Measurements from ENCODE around the gene NUDT13. TPM values are rescaled to one million over a fixed set of nuclear protein-coding genes. Genes with fewer than 3 reads are reported as not detected.

The NUDT13 gene
- 0.70 TPM for total RNA-seq

GRCh38 chr10:73110345-73110849, at the start of gene NUDT13:
Gene NUDT13 (plus strand): TSS chr10:73110455. CDS start chr10:73114366, 3,911 bp downstream.

GRCh38 chr10:73096449-73097304, 13.6 kb upstream of the NUDT13 start, which contains the start of gene P4HA1:
Gene P4HA1 (minus strand): TSS chr10:73096866. CDS start chr10:73074883, 21,983 bp downstream.

GRCh38 chr10:73167783-73168464, 57.7 kb downstream of the NUDT13 start, which contains the start of the genes ECD and FAM149B1:
Gene ECD (minus strand): TSS chr10:73168008. CDS start chr10:73163937, 4,071 bp downstream.
Gene FAM149B1 (plus strand): TSS chr10:73168119. CDS start chr10:73168340, 221 bp downstream.

Small RNAs within 50 kb of the gene (small RNA-seq; reads per million reads assigned to genes)
- not detected for gene RF00019 (ENCODE audit: low replicate concordance)
- gene SNORA11F (ENCODE audit: low replicate concordance), result 1.2 reads per million, percentile 84 among the genes with 10 or more reads in this experiment

Other genes starting within 250 kb of the NUDT13 start
- gene OIT3, start 216.7 kb upstream of the NUDT13 start, total RNA-seq, result 2.4 TPM
- gene PLA2G12B, start 155.6 kb upstream of the NUDT13 start, total RNA-seq, result 1.6 TPM
- gene P4HA1, start 13.6 kb upstream of the NUDT13 start, total RNA-seq, result 52.2 TPM
- 30.3 TPM for gene ECD, start 57.6 kb downstream of the NUDT13 start, total RNA-seq
- gene FAM149B1, start 57.7 kb downstream of the NUDT13 start, total RNA-seq, result 28.7 TPM
- gene DNAJC9, start 136.8 kb downstream of the NUDT13 start, total RNA-seq, result 18.6 TPM
- 54.5 TPM for gene MRPS16, start 142.2 kb downstream of the NUDT13 start, total RNA-seq
- gene CFAP70, start 248.4 kb downstream of the NUDT13 start, total RNA-seq, result 5.7 TPM